HFFc6 (cell line): ENCODE data around the gene THADA. TPM values are rescaled to one million over a fixed set of nuclear protein-coding genes. Genes with fewer than 3 reads are reported as not detected.

Experiments used
- DNase-seq: peaks from one replicate; pipeline ENCODE4 v3.0.0-alpha.2; 2018
- H3K27ac Mint-ChIP-seq: 2 replicates; pipeline ENCODE4 v1.8.0; 2020; ENCODE audit warnings: mild to moderate bottlenecking, mixed read lengths
- H3K27me3 Mint-ChIP-seq: 2 replicates; pipeline ENCODE4 v1.8.0; 2021; ENCODE audit warnings: mild to moderate bottlenecking, moderate library complexity, mixed read lengths; ENCODE audit not compliant: insufficient read depth
- H3K36me3 Mint-ChIP-seq: 2 replicates; pipeline ENCODE4 v1.8.0; 2021; ENCODE audit warnings: low read depth, mixed read lengths
- H3K4me1 Mint-ChIP-seq: 2 replicates; pipeline ENCODE4 v1.8.0; 2020; ENCODE audit warnings: low read depth, mixed read lengths
- H3K4me3 Mint-ChIP-seq: 2 replicates; pipeline ENCODE4 v1.8.0; 2020; ENCODE audit warnings: mild to moderate bottlenecking, moderate library complexity, mixed read lengths
- H3K9me3 Mint-ChIP-seq: 2 replicates; pipeline ENCODE4 v1.8.0; 2020; ENCODE audit warnings: mild to moderate bottlenecking, mixed read lengths
- total RNA-seq, 6 experiments: library from RNA; stranded (reverse); fragmentation: NEBNext Ultra II Directional; extraction: Animal tissue kit (Norgen Biotek cat#: 25700); gene quantifications; 2 replicates in 1 of 6; 3 replicates in 5 of 6; pipeline ENCODE4 v1.2.3, GENCODE V29; 2021
- TF ChIP-seq, protein P1 (sequence below): fragments of 200-600 bp; sonication (generic); IDR thresholded peaks from 2 replicates; pipeline ENCODE4 v1.5.0; 2021; ENCODE audit warnings: antibody characterized with exemption, mild to moderate bottlenecking

The THADA gene
- total RNA-seq, 6 experiments from 2014 or later = 14.3 to 20.5 (median 17.3) TPM

GRCh38 chr2:43269706-43270105, 326.1 kb downstream of the THADA start:
- H3K27ac Mint-ChIP-seq = peak overlapping the region; percentile 96

GRCh38 chr2:43269074-43269572, 326.7 kb downstream of the THADA start:
- peaks cover 5% of the 10 kb centered on the region; the same call in 1 of the 2 replicates for H3K36me3 Mint-ChIP-seq
- H3K4me3 Mint-ChIP-seq = peak overlapping the region; percentile 86
- H3K27me3 Mint-ChIP-seq = no peaks in the 10 kb centered on the region; the same call in none of the 2 replicates
- TF ChIP-seq, protein P1, sequence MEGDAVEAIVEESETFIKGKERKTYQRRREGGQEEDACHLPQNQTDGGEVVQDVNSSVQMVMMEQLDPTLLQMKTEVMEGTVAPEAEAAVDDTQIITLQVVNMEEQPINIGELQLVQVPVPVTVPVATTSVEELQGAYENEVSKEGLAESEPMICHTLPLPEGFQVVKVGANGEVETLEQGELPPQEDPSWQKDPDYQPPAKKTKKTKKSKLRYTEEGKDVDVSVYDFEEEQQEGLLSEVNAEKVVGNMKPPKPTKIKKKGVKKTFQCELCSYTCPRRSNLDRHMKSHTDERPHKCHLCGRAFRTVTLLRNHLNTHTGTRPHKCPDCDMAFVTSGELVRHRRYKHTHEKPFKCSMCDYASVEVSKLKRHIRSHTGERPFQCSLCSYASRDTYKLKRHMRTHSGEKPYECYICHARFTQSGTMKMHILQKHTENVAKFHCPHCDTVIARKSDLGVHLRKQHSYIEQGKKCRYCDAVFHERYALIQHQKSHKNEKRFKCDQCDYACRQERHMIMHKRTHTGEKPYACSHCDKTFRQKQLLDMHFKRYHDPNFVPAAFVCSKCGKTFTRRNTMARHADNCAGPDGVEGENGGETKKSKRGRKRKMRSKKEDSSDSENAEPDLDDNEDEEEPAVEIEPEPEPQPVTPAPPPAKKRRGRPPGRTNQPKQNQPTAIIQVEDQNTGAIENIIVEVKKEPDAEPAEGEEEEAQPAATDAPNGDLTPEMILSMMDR = peak; percentile 65
- H3K4me1 Mint-ChIP-seq = peaks cover 51% of the 10 kb centered on the region
- DNase-seq = peak; percentile 97
- H3K27ac Mint-ChIP-seq = peak overlapping the region; percentile 96
- H3K9me3 Mint-ChIP-seq = no peaks in the 10 kb centered on the region

More at GRCh38 chr2:43269706-43270105, 326.1 kb downstream of the THADA start:
- DNase-seq = peak; percentile 66
- TF ChIP-seq, protein P1 = no peak
- H3K36me3 Mint-ChIP-seq = peaks cover 5% of the 10 kb centered on the region; the same call in 1 of the 2 replicates
- no peaks in the 10 kb centered on the region for H3K9me3 Mint-ChIP-seq
- no peaks in the 10 kb centered on the region; the same call in none of the 2 replicates for H3K27me3 Mint-ChIP-seq
- peaks cover 57% of the 10 kb centered on the region for H3K4me1 Mint-ChIP-seq
- peak overlapping the region; percentile 86 for H3K4me3 Mint-ChIP-seq

DNA sequence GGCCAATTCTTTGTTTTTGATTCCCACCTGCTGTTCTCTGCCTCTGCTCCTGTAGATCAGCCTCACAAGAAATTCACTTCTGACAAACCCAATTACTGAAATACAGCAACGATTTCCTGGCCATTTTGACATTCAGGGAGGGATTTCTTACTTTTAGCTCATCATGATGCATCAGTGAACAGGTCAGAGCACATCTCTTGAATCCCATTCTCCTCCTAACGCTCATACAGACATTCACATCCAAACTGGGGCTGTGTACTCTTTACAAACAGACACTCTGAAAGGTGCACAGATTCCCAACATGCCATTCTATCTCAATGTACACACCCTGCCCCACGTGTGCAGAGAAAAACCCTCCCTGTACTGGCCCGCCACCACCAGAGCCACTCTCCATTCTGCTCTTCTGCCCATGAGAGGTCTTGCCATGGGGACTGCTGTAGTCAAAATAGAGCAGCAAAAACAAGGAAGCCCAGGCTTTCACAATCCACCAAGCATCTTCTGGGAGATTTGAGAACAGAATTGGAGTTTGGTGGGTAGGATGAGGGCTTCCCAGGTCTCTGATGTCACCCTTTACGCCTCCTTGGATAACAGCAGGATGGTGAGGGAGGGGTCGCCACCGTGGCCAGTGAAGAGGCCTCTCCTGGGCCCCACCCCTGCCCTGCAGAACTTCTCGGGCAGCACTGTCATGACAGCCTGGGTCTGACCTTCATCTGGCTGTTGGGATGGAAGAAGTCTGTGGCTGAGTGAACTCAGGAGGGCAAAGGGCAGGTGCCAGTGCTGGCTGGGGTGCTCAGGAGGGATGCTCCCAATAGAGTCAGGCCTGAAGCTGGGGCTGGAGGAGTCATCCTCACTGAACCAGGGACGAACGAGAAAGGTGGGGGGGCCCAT, 327.5 kb downstream of the THADA start:
- H3K27me3 Mint-ChIP-seq = no peaks in the 10 kb centered on the region; the same call in none of the 2 replicates
- TF ChIP-seq, protein P1 = no peak
- peaks cover 5% of the 10 kb centered on the region; the same call in 1 of the 2 replicates for H3K36me3 Mint-ChIP-seq
- no peak for DNase-seq
- peak overlapping the region; percentile 86 for H3K4me3 Mint-ChIP-seq
- no peaks in the 10 kb centered on the region for H3K9me3 Mint-ChIP-seq
- H3K27ac Mint-ChIP-seq = peak overlapping the region; percentile 96
- peaks cover 43% of the 10 kb centered on the region for H3K4me1 Mint-ChIP-seq

DNA sequence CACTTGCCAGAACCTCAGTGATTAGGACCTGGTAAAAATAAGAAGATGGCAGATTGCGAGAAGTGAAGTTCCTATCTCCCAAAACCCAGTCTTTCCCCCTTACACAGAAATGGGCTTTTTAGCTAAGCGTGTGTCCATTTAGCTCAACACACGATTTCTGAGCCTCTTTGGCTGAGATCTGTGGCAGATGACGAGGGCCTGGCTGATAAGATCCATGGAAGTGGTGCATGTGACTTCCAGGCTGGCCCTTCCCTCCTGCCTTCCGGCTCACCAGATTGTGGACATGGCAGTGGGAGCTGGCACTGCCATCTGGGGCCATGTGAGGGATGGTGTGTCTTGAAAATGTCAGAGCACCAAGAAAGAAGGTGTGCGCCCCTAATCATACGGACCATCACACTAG, 328.5 kb downstream of the THADA start:
- H3K36me3 Mint-ChIP-seq = peaks cover 5% of the 10 kb centered on the region; the same call in 1 of the 2 replicates
- H3K9me3 Mint-ChIP-seq = no peaks in the 10 kb centered on the region
- peaks cover 44% of the 10 kb centered on the region for H3K4me1 Mint-ChIP-seq
- H3K27ac Mint-ChIP-seq = no peak overlapping the region
- H3K27me3 Mint-ChIP-seq = peaks cover 2% of the 10 kb centered on the region
- DNase-seq = no peak
- no peak overlapping the region for H3K4me3 Mint-ChIP-seq
- TF ChIP-seq, protein P1 = no peak

GRCh38 chr2:43266711-43267111, 329.1 kb downstream of the THADA start:
- Mint-ChIP-seq H3K9me3 (no peaks in the 10 kb centered on the region), H3K36me3 (no peaks in the 10 kb centered on the region), H3K4me3 (no peak overlapping the region), H3K4me1 (peaks cover 44% of the 10 kb centered on the region), H3K27me3 (peaks cover 2% of the 10 kb centered on the region), H3K27ac (no peak overlapping the region)
- TF ChIP-seq, protein P1 = no peak
- DNase-seq = no peak
